HT-29 (cell line): ENCODE results near the gene COIL. TPM values are rescaled to one million over a fixed set of nuclear protein-coding genes. Genes with fewer than 3 reads are reported as not detected.
"Not testable (repeated sequence)": the region's sequence is repeated elsewhere in the genome, so short reads cannot be mapped to it uniquely, and the experiment has no call there.

Experiments used
- DNase-seq: peaks from one replicate; pipeline ENCODE4 v3.0.0-alpha.2; 2015; ENCODE audit warnings: low spot score
- total RNA-seq: library from RNA; depleted of rRNA; stranded (reverse); fragments of >200 nt; shearing (Covaris generic); gene quantifications from 2 replicates; pipeline ENCODE4 v1.2.3, GENCODE V29; 2014

COIL gene
- total RNA-seq, 1 experiment from 2014 or later, result 11.5 TPM

GRCh38 chr17:56978441-56979090, 17.7 kb upstream of the COIL start:
- no peak for DNase-seq

- peak; percentile 70 for DNase-seq
Measured at GRCh38 chr17:56977673-56978395, 17.0 kb upstream of the COIL start, which contains the start of gene SCPEP1. Gene SCPEP1 (plus strand): TSS chr17:56978131. CDS start chr17:56978160, 29 bp downstream.

GRCh38 chr17:56976941-56977608, 16.2 kb upstream of the COIL start:
- DNase-seq, result no peak

- no peak for DNase-seq
Measured at GRCh38 chr17:56975656-56976055, 14.8 kb upstream of the COIL start.

- DNase-seq, result no peak
Measured at GRCh38 chr17:56974055-56974454, 13.2 kb upstream of the COIL start.

- DNase-seq, result peak; percentile 35
Measured at GRCh38 chr17:56973520-56973919, 12.7 kb upstream of the COIL start.

- no peak for DNase-seq
Measured at GRCh38 chr17:56972111-56972730, 11.4 kb upstream of the COIL start.

- no peak for DNase-seq
Measured at GRCh38 chr17:56970974-56971373, 10.1 kb upstream of the COIL start.

- no peak for DNase-seq
Measured at GRCh38 chr17:56966338-56966737, 5.5 kb upstream of the COIL start.

GRCh38 chr17:56965681-56966080, 4.8 kb upstream of the COIL start:
- DNase-seq, result not testable (repeated sequence)

- DNase-seq, result not testable (repeated sequence)
Measured at GRCh38 chr17:56965241-56965640, 4.4 kb upstream of the COIL start.

- DNase-seq, result no peak
Measured at GRCh38 chr17:56956992-56957391, 3.9 kb downstream of the COIL start.

- DNase-seq, result no peak
Measured at GRCh38 chr17:56949595-56949994, 11.3 kb downstream of the COIL start.

GRCh38 chr17:56948491-56948890, 12.4 kb downstream of the COIL start:
- no peak for DNase-seq

- DNase-seq, result no peak
Measured at GRCh38 chr17:56947741-56948140, 13.1 kb downstream of the COIL start.

GRCh38 chr17:56945938-56946505, 14.8 kb downstream of the COIL start:
- no peak for DNase-seq

- DNase-seq, result no peak
Measured at GRCh38 chr17:56943505-56944125, 17.2 kb downstream of the COIL start.

GRCh38 chr17:56939869-56940484, 20.9 kb downstream of the COIL start:
- peak; percentile 89 for DNase-seq

- not testable (repeated sequence) for DNase-seq
Measured at GRCh38 chr17:56938206-56938605, 22.6 kb downstream of the COIL start.

- no peak for DNase-seq
Measured at GRCh38 chr17:56937687-56938086, 23.2 kb downstream of the COIL start.
